ENCODE data around the gene USPL1.
"Not testable (repeated sequence)": the region's sequence is repeated elsewhere in the genome, so short reads cannot be mapped to it uniquely, and the experiment has no call there.

DNA sequence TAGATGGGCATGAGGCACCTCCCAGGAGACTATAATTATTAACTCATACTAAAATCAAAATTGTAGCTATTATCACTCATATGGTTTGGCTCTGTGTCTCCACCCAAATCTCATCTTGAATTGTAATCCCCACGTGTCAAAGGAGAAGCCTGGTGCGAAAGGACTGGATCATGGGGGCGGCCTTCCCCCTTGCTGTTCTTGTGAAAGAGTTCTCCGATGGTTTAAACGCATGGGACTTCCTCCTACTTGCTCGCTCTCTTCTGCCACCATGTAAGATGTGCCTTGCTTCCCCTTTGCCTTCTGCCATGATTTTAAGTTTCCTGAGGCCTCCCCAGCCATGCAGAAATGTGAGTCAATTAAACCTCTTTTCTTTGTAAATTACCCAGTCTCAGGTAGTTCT lies 10.5 kb upstream of the USPL1 start:
- not testable (repeated sequence) for TF ChIP-seq POLR2AphosphoS5, POLR2A (IDR thresholded peaks at IDR 0.05)
